GM19328 (cell line): ENCODE results near the gene ABHD14A.

Source experiments
- ATAC-seq: cut with Tn5 transposase; IDR thresholded peaks from one replicate; pipeline ENCODE4 v1.9.1; 2021; ENCODE audit warnings: mild to moderate bottlenecking, moderate library complexity; ENCODE audit not compliant: unreplicated experiment

The ABHD14A gene

DNA sequence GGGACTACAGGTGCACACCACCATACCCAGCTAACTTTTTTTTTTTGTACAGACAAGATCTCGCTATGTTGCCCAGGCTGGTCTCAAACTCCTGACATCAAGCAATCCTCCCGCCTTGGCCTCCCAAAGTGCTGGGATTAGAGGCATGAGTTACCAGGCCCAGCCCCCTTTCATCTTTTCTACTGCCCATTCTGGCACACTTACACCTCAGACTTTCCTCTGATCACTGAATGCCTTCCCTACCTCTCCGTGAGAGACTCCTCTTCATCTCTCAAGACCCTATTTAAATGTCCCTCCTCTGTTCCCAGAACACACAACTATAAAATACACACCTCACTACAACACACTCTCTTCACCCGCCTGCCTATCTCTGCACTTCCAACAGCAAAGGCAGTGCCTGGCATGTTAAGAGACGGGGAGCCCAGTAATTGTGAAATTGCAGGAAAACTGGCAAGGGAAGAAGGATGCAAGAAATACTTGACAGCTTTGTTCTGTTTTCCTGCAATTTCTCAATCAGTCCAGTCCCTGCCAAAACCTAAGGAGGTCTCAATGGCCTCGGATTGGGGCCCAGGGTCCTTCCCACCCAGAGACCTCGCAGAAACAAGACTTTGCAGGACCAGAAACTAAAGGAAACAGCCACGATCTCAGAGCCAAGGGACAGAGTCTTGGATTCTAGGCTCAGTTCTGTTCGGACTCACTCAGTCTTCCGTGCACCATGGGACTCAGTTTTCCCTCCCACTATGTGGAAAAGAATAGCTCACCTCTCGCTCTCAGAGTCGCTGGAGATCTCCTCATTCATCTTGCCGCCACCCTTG, 34.0 kb upstream of the ABHD14A start:
- ATAC-seq = no peak

DNA sequence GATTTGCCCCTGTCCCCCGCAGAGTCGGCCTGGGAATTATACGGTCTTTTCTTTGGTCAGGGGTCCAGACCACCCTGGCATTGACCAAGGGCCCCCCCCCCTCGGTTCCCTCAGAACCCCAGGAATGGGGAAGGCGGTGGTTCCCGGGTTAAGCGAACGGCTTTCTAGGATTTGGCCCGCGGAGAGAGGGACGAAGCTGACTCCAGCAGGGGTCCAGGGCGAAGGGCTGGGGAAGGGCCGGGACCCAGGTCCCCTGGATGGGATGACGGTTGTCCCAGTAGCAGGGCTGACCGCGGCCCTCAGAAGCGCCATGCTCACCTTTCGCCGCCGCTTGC, 33.4 kb upstream of the ABHD14A start:
- ATAC-seq = no peak

DNA sequence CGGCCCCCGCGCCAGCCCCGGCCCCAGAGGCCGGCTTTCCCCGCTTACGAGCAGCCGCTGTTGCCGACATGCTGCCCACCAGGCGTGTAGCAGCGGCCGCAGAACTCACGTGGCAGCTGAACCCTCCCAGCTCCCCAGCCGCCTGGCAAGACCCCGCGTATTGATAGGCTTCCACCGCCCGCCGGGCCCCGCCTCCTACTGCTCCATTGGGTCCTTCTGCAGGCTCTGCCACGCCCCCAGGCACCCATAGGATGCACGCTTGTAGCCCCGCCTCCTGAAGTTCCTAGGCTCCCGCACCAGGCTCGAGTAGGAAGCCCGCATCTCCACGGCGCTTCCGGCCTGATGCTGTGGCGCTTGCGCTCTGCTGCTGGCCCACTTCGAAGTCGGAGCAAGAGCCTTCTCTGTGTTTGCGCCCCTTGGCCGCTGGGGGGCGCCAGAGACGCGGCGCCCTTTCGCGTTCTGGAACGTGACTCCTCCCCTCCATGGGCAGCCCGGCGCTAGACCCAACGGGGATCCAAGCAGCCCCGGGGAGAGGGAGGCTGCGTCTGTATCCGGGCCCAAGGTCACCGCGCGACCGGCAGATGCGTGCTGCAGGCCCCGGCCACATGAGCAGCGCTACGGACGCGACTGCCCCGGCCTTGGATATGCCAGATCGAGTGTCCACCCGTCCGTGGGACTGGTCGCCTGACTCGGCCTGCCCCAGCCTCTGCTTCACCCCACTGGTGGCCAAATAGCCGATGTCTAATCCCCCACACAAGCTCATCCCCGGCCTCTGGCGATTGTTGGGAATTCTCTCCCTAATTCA, 32.9 kb upstream of the ABHD14A start, which contains the start of the genes PARP3 and RRP9:
PARP3 (plus strand) TSS at position 566 of the 805 bp plus-strand sequence. CDS start 993 bp downstream, outside the sequence.
RRP9 (minus strand) TSS at position 107 of the 805 bp plus-strand sequence; CDS start at position 70, 37 bp downstream.
- peak; percentile 92 for ATAC-seq

DNA sequence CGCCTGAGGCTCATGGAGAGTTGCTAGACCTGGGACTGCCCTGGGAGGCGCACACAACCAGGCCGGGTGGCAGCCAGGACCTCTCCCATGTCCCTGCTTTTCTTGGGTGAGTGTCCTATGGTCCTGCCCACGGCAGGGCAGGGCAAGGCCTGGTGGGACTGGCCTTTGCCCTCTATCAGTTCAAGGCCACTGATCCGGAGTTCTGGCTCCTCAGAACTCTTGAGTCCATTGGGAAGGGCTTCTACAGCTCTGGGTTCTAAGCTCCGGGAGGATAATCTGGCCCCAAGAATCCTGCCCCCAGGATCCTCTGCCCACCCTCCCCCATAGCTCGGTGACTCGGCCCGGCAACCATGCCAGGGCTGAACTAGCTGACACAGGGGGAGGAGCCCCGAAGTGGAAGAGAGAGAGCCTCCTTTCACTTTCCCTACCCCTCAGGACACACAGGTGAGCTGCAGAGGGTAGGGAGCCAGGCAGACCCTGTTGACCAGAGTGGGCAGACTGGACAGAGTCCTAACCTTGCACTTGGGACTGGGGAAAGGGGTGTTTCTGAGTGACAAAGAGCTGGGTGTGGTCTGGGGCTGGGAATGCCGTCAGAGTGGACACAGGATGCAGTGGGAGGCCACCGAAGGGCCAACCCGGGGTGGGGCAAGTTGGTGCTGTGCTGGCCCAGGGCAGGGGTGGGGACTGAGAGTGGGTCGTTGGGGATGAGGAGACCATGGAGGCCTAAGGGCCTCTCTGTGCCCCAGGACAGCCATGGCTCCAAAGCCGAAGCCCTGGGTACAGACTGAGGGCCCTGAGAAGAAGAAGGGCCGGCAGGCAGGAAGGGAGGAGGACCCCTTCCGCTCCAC, 32.0 kb upstream of the ABHD14A start:
- ATAC-seq = no peak

- no peak for ATAC-seq
Measured at GRCh38 chr3:51943451-51944391, 31.1 kb upstream of the ABHD14A start.

DNA sequence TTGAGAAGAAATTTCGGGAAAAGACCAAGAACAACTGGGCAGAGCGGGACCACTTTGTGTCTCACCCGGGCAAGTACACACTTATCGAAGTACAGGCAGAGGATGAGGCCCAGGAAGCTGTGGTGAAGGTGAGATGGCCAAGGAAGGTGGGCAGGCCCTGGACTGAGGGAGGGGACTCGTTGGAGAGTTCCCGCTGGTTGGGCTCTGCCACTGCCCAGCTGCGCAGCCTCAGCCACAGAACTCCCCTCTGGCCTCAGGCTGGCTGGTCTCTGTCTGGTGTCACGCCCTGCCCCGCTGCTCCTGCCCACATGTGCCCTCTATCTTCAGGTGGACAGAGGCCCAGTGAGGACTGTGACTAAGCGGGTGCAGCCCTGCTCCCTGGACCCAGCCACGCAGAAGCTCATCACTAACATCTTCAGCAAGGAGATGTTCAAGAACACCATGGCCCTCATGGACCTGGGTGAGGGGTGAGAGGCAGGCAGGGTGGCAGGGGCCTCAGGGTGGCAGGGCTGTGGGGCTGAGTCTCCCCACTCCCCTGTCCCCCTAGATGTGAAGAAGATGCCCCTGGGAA, 30.3 kb upstream of the ABHD14A start:
- no peak for ATAC-seq

GRCh38 chr3:51945031-51945840, 29.6 kb upstream of the ABHD14A start:
- ATAC-seq = no peak

GRCh38 chr3:51945926-51946705, 28.7 kb upstream of the ABHD14A start:
- no peak for ATAC-seq

GRCh38 chr3:51946796-51947195, 28.1 kb upstream of the ABHD14A start:
- no peak for ATAC-seq

DNA sequence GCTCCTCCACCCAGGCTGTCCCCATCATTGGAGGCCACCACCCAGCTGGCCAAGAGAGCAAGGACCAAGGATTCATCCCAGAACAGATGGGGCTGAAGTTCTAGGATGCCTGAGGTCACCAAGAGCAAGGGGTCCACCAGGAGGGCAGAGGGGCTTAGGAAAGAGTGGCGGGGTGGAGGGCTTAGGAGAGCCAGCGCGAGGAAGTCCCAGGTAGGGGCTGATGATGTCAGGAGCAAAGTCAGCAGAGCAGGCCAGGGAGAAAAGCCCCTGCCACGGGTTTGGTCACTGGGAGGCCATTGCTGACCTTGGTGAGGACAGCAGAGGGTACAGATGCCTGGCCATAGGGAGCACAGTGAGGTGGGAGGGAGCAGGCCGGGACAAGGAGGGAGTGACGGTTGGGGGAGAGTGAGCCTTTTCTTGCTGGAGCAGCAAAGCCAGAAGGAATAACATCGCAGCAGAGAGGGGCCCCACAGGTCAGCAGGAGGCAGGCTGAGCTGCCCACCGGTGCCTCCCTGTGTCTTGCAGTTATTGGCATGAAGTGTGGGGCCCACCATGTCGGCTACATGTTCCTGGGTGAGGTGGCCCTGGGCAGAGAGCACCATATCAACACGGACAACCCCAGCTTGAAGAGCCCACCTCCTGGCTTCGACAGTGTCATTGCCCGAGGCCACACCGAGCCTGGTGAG, 27.5 kb upstream of the ABHD14A start:
- no peak for ATAC-seq

DNA sequence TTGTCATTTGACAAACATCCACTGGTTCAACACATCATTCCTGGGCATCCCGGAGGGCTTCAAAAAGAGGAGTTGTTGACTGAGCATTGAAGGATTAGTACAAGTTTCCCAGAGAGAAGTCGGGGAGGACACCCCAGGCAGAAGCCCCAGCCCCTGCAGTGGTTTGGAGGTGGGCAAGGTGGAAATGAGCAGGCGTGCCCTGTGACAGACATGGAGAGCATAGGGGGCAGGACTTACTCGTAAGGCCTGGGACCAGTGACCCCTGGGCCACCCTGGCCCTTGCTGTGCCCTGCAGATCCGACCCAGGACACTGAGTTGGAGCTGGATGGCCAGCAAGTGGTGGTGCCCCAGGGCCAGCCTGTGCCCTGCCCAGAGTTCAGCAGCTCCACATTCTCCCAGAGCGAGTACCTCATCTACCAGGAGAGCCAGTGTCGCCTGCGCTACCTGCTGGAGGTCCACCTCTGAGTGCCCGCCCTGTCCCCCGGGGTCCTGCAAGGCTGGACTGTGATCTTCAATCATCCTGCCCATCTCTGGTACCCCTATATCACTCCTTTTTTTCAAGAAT, 26.8 kb upstream of the ABHD14A start:
- no peak for ATAC-seq

DNA sequence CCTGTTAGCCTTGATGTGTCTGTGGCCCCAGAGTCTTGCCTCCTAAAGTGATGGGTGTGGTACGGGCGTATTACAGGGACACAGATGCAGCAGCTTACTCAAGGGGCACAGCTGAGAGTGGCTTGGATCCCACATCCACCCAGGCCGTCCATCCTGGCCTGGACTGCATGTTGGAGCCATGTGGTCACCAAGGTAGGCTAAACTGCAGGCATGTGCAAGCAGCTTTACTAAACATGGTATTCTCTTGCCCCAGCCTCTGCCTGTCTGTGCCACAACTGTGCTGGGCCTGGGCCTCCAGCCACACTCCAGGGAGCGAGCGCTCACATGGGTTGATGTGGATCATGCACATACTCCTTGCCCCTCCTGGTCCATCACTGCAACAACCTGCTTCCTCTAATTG, 25.7 kb upstream of the ABHD14A start:
- no peak for ATAC-seq

GRCh38 chr3:51950899-51951298, 24.0 kb upstream of the ABHD14A start:
- no peak for ATAC-seq

- ATAC-seq = no peak
Measured at GRCh38 chr3:51953445-51953844, 21.4 kb upstream of the ABHD14A start.

DNA sequence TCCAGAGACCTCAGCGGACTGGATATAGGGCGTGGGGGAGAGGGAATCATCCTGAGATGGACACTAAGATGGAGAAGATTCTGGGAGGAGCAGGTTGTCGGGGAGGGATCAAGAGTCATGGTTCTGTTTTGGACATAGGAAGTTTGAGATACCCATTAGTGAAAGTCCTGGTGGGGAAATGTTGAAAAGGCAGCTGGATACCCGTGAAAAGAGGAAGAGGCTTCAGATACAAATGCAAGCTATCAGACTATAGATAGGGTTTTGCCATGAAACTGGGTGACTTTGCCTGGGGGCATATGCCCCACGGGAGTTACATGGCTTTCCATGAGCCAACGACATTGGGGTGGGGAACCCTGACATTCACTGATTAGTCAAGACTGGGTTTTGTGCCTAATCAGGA, 20.8 kb upstream of the ABHD14A start:
- no peak for ATAC-seq

DNA sequence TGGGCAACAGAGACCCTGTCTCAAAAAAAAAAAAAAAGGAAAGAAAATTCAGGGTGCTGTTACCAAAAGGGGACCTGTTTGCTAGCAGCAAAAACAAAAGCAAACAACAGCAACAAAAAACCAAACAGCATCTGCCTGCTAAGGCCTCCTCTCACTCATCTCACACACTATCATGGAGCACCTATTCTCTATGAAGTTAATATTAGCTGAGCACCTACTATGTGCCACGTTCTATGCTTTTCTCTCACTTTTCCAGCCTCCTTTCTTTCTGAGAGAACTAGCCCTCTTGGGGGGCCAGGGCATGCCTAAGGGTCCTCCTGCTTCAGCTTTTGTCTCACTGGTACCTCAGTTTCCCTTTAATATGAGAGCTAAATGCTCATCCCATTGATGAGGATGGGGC, 20.2 kb upstream of the ABHD14A start:
- ATAC-seq = no peak
